Gastroesophageal sphincter (tissue), 3 donors: ENCODE measurements around the gene EIF2B5.

Experiments
- EP300 ChIP-seq: sonication (generic); formaldehyde crosslinking; IDR thresholded peaks from one replicate; pipeline ENCODE4 v1.6.1; 2017; ENCODE audit warnings: antibody characterized with exemption, mild to moderate bottlenecking
- POLR2A ChIP-seq, 2 donors: fragments of 450-650 bp; IDR thresholded peaks; one replicate each; pipeline ENCODE4 v1.6.1; 2017; ENCODE audit warnings: antibody characterized with exemption in 2 of 2, mild to moderate bottlenecking in 2 of 2, moderate library complexity in 1 of 2
- POLR2AphosphoS5 ChIP-seq: sonication (generic); formaldehyde crosslinking; IDR thresholded peaks from one replicate; pipeline ENCODE4 v1.6.1; 2017; ENCODE audit warnings: antibody characterized with exemption
- TF ChIP-seq, protein P1 (sequence below), 4 experiments: fragments of 200-600 bp in 2 of 4; fragments of 450-650 bp in 2 of 4; sonication (generic) in 1 of 4; IDR thresholded peaks; one replicate each; pipeline ENCODE4 v1.5.1; 2017 to 2019; ENCODE audit warnings: antibody characterized with exemption in 4 of 4, mild to moderate bottlenecking in 2 of 4, moderate library complexity in 2 of 4

DNA sequence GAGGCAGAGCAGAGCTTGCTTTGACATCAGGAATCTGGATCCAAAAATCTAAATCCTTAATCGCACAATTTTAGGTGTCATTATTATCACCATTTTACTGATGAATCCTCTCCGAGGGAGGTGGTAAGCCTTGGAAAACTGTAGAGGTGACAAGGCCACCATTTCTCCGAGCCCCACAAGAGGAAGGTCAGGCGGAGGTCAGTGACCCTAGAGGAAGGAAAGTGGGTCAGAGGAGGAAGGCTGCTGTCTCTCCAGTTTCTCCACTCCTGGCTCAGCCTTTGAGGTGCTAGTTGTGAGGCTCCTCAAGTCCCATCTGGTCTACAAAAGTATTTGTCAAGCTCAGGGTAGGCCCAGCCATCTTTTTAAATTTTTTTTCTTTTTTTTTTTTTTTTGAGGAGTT is 23.2 kb downstream of the EIF2B5 start:
- TF ChIP-seq, protein P1, sequence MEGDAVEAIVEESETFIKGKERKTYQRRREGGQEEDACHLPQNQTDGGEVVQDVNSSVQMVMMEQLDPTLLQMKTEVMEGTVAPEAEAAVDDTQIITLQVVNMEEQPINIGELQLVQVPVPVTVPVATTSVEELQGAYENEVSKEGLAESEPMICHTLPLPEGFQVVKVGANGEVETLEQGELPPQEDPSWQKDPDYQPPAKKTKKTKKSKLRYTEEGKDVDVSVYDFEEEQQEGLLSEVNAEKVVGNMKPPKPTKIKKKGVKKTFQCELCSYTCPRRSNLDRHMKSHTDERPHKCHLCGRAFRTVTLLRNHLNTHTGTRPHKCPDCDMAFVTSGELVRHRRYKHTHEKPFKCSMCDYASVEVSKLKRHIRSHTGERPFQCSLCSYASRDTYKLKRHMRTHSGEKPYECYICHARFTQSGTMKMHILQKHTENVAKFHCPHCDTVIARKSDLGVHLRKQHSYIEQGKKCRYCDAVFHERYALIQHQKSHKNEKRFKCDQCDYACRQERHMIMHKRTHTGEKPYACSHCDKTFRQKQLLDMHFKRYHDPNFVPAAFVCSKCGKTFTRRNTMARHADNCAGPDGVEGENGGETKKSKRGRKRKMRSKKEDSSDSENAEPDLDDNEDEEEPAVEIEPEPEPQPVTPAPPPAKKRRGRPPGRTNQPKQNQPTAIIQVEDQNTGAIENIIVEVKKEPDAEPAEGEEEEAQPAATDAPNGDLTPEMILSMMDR (IDR thresholded peaks at IDR 0.05): no peak
- no peak for TF ChIP-seq POLR2A (IDR thresholded peaks at IDR 0.05)
- TF ChIP-seq POLR2AphosphoS5: no peak
- no peak for TF ChIP-seq EP300
